OCI-LY7 (cell line): Measurements from ENCODE around the gene NDUFAF2. TPM values are rescaled to one million over a fixed set of nuclear protein-coding genes. Genes with fewer than 3 reads are reported as not detected.

Source experiments
- BruUV-seq: library from RNA; stranded (reverse); fragments of 400-500 nt; replicated peaks from 2 replicates; lab custom pipeline; 2021; lab: Mats Ljungman, UMichigan
- CTCF ChIA-PET: fragments of 300-600 bp; sonication (Branson Sonifier 250); formaldehyde crosslinking; loops from one replicate; lab custom pipeline; 2022; ENCODE audit warnings: antibody characterized with exemption; ENCODE audit not compliant: unreplicated experiment; lab: Charles Lee
- POLR2A ChIA-PET: fragments of 300-600 bp; sonication (Branson Sonifier 250); formaldehyde crosslinking; loops from one replicate; lab custom pipeline; 2022; ENCODE audit warnings: antibody characterized with exemption; lab: Charles Lee
- DNase-seq: peaks from one replicate; pipeline ENCODE4 v3.0.0-alpha.2; 2015; ENCODE audit warnings: low spot score
- H2AFZ ChIP-seq: fragments of 200-600 bp; sonication (generic), shearing (Covaris generic); 2 replicates; pipeline ENCODE4 v1.6.1; 2014; ENCODE audit warnings: mild to moderate bottlenecking, antibody characterized with exemption, low read length, moderate library complexity
- H3K27ac ChIP-seq: fragments of 200-600 bp; sonication (generic); 2 replicates; pipeline ENCODE4 v1.5.1; 2014; ENCODE audit warnings: mixed run types, low read depth, mild to moderate bottlenecking, moderate library complexity, low read length, inconsistent platforms; ENCODE audit not compliant: poor library complexity, severe bottlenecking
- H3K36me3 ChIP-seq: fragments of 200-600 bp; sonication (generic); 2 replicates; pipeline ENCODE4 v1.6.1; 2014; ENCODE audit warnings: mild to moderate bottlenecking, antibody characterized with exemption, low read length, moderate library complexity, mixed read lengths; ENCODE audit not compliant: insufficient read depth
- H3K4me1 ChIP-seq: fragments of 200-600 bp; sonication (generic); 2 replicates; pipeline ENCODE4 v1.5.1; 2014; ENCODE audit warnings: mild to moderate bottlenecking, low read length; ENCODE audit not compliant: insufficient read depth, poor library complexity, severe bottlenecking
- H3K4me2 ChIP-seq: fragments of 200-600 bp; sonication (generic); 2 replicates; pipeline ENCODE4 v1.6.1; 2014; ENCODE audit warnings: mild to moderate bottlenecking, low read length
- H3K4me3 ChIP-seq: fragments of 200-600 bp; sonication (generic); 2 replicates; pipeline ENCODE4 v1.5.1; 2014; ENCODE audit warnings: mild to moderate bottlenecking, low read depth, low read length; ENCODE audit not compliant: poor library complexity, severe bottlenecking
- H3K79me2 ChIP-seq: fragments of 200-600 bp; sonication (generic); 2 replicates; pipeline ENCODE4 v1.6.1; 2016; ENCODE audit warnings: low read depth, mild to moderate bottlenecking, low read length, moderate library complexity, mixed read lengths; ENCODE audit not compliant: insufficient read depth
- H3K9me2 ChIP-seq: fragments of 200-600 bp; sonication (generic); 2 replicates; pipeline ENCODE4 v1.6.1; 2016; ENCODE audit warnings: mild to moderate bottlenecking, low read length, mixed read lengths; ENCODE audit not compliant: insufficient read depth
- H3K9me3 ChIP-seq: fragments of 200-600 bp; sonication (generic); 2 replicates; pipeline ENCODE4 v1.6.1; 2014; ENCODE audit warnings: mild to moderate bottlenecking, mixed run types, low read length, mixed read lengths
- H4K20me1 ChIP-seq: fragments of 200-600 bp; sonication (generic); 2 replicates; pipeline ENCODE4 v1.6.1; 2014; ENCODE audit warnings: mild to moderate bottlenecking, antibody characterized with exemption, low read length, moderate library complexity, mixed read lengths; ENCODE audit not compliant: insufficient read depth
- CTCF ChIP-seq: fragments of 200-600 bp; sonication (generic); conservative IDR thresholded peaks from 2 replicates; pipeline ENCODE4 v1.5.1; 2014; ENCODE audit warnings: mild to moderate bottlenecking, antibody characterized with exemption, low read length, moderate library complexity, mixed read lengths
- EZH2phosphoT487 ChIP-seq: fragments of 200-600 bp; sonication (generic); IDR thresholded peaks from 2 replicates; pipeline ENCODE4 v1.6.1; 2018; ENCODE audit warnings: low read depth, borderline replicate concordance, mild to moderate bottlenecking, mixed run types, antibody characterized with exemption, low read length, moderate library complexity, mixed read lengths
- intact Hi-C: fragments of 100-400 bp; cut with micrococcal nuclease; formaldehyde crosslinking; loops from one replicate; pipeline ENCODE4 v1.10.0; 2022; ENCODE audit not compliant: unreplicated experiment
- total RNA-seq, 2 experiments: library from RNA; depleted of rRNA in 1 of 2; stranded (reverse); fragments of >200 nt in 1 of 2; shearing (Covaris generic) in 1 of 2; gene quantifications; 2 replicates each; pipeline ENCODE4 v1.2.3, GENCODE V29; 2014 to 2022

NDUFAF2 gene
- total RNA-seq, 2 experiments from 2014 or later: 20.8 to 36.8 TPM

GRCh38 chr5:61023131-61023530, 78.1 kb downstream of the NDUFAF2 start:
- H3K36me3 ChIP-seq: no peaks in the 10 kb centered on the region
- ChIA-PET CTCF (no interaction called here), POLR2A (interaction anchor here (0.5 to 2.7 kb wide), 5 partner anchors 11 to 254 kb away, joined by 4 to 11 read pairs (median 4); no protein-coding TSS in a partner anchor)
- H3K9me3 ChIP-seq: no peaks in the 10 kb centered on the region
- BruUV-seq: no TSS peak
- H3K79me2 ChIP-seq: no peaks in the 10 kb centered on the region
- no peaks in the 10 kb centered on the region for H3K4me1 ChIP-seq
- H3K4me2 ChIP-seq: no peak overlapping the region
- no peaks in the 10 kb centered on the region for H3K9me2 ChIP-seq
- H3K4me3 ChIP-seq: no peak overlapping the region
- TF ChIP-seq CTCF (no peak), EZH2phosphoT487 (no peak)
- intact Hi-C loops: no loop called here
- H3K27ac ChIP-seq: no peak overlapping the region
- H2AFZ ChIP-seq: no peak overlapping the region
- peaks cover 4% of the 10 kb centered on the region; the same call in 1 of the 2 replicates for H4K20me1 ChIP-seq
- no peak for DNase-seq

GRCh38 chr5:61026004-61026403, 81.0 kb downstream of the NDUFAF2 start:
- Histone ChIP-seq H3K79me2 (no peaks in the 10 kb centered on the region), H2AFZ (no peak overlapping the region), H4K20me1 (0 out of 2 replicates have a peak, but pooled peaks cover 4% of the 10 kb centered on the region), H3K9me2 (no peaks in the 10 kb centered on the region), H3K9me3 (no peaks in the 10 kb centered on the region), H3K4me3 (no peak overlapping the region), H3K27ac (no peak overlapping the region), H3K36me3 (no peaks in the 10 kb centered on the region), H3K4me2 (no peak overlapping the region), H3K4me1 (no peaks in the 10 kb centered on the region)
- TF ChIP-seq CTCF: no peak
- TF ChIP-seq EZH2phosphoT487: no peak
- DNase-seq: no peak
- POLR2A ChIA-PET: no interaction called here
- no TSS peak for BruUV-seq
- CTCF ChIA-PET: no interaction called here
- intact Hi-C loops: no loop called here

- no peak overlapping the region for H3K4me2 ChIP-seq
- no peak overlapping the region for H3K4me3 ChIP-seq
- H3K79me2 ChIP-seq: no peaks in the 10 kb centered on the region
- H3K27ac ChIP-seq: no peak overlapping the region
- no TSS peak for BruUV-seq
- ChIA-PET CTCF (no interaction called here), POLR2A (no interaction called here)
- intact Hi-C loops: no loop called here
- DNase-seq: no peak
- H4K20me1 ChIP-seq: no peaks in the 10 kb centered on the region
- H3K9me3 ChIP-seq: no peaks in the 10 kb centered on the region
- H2AFZ ChIP-seq: no peak overlapping the region
- H3K36me3 ChIP-seq: no peaks in the 10 kb centered on the region
- H3K9me2 ChIP-seq: no peaks in the 10 kb centered on the region
- no peaks in the 10 kb centered on the region for H3K4me1 ChIP-seq
- TF ChIP-seq EZH2phosphoT487: no peak
Measured at GRCh38 chr5:61028382-61028781, 83.4 kb downstream of the NDUFAF2 start.
